Measurements from ENCODE around the gene SLAMF1. TPM values are rescaled to one million over a fixed set of nuclear protein-coding genes. Genes with fewer than 3 reads are reported as not detected.
A peak's percentile ranks its signal among the peaks of the same experiment; 100 is the strongest.

SLAMF1 gene
- total and polyA plus RNA-seq, 8 donors = 0.16 to 0.47 (median 0.38) TPM; not detected in 1

GRCh38 chr1:160681066-160681890, 34.4 kb upstream of the SLAMF1 start:
- no peaks in the 10 kb centered on the region for H3K4me1 ChIP-seq
- no peak overlapping the region for H3K27ac ChIP-seq
- no peaks in the 10 kb centered on the region for H3K27me3 ChIP-seq
- peak in 2 of 6 donors; percentile 14 to 35 for DNase-seq
- TF ChIP-seq CTCF (IDR thresholded peaks at IDR 0.05) = no peak
- no peaks in the 10 kb centered on the region for H3K36me3 ChIP-seq
- H3K4me3 ChIP-seq = no peak overlapping the region
- FAIRE-seq = no peak
- no peaks in the 10 kb centered on the region for H3K9me3 ChIP-seq
- intact Hi-C loops (cut with DNase I) = no loop called here
- WGBS, 2 donors = 63 to 66% methylated on average over 10 of the region's 10 CpGs
- ATAC-seq = peak in 3 of 4 donors; percentile 44 to 82 (median 73)

DNA sequence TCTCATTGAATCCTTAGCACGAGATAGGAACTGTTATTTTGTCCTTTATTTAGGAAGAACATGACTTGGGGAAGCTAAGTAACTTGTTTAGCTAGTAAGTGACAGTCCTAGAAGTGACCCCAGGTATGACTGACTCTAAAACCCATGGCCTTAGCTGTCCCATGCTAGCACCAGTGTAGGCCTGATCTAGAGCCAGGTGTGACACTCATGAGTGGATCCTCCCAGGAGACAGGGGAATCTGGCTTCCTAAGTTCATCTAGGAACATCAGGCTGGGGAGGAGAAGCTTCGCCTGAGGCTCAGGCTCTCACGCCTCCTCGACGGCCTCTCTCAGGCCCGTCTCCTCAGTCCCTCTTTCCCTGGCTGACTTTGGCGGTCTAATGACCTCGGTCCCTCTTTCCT, 33.6 kb upstream of the SLAMF1 start:
- no peak for FAIRE-seq
- 83 to 90% methylated on average over 8 of the region's 8 CpGs for WGBS, 2 donors
- DNase-seq = no peak

DNA sequence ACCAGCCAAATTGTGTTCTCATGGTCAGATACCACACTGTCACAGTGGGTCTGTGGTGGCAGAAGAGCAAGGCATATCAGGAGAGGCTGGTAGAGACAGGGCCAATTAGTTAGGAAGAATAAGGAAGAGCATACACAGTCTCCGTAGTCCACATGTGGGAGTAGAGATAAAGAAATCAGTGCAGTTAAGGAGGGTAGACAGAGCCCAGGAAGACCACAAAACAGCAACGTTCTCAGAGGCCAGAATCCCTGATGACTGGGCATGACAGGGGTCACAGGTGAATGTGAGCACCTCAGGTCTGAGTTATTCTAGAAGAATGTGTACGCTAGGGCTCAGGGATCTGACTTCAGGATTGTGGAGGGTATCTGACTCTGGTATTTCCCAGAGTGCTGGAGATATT, 33.0 kb upstream of the SLAMF1 start:
- H3K27me3 ChIP-seq = no peaks in the 10 kb centered on the region
- TF ChIP-seq CTCF (IDR thresholded peaks at IDR 0.05) = no peak
- ATAC-seq (no peak), FAIRE-seq (no peak), DNase-seq (no peak)
- H3K4me3 ChIP-seq = no peak overlapping the region
- WGBS, 2 donors = 60 to 70% methylated on average over 3 of the region's 3 CpGs
- no peaks in the 10 kb centered on the region for H3K4me1 ChIP-seq
- no peak overlapping the region for H3K27ac ChIP-seq
- no peaks in the 10 kb centered on the region for H3K36me3 ChIP-seq
- no peaks in the 10 kb centered on the region for H3K9me3 ChIP-seq
- intact Hi-C loops (cut with DNase I) = no loop called here

More for the DNA sequence above, 33.6 kb upstream of the SLAMF1 start:
- TF ChIP-seq CTCF (IDR thresholded peaks at IDR 0.05) = no peak
- no peak for ATAC-seq
- Histone ChIP-seq H3K27me3 (no peaks in the 10 kb centered on the region), H3K36me3 (no peaks in the 10 kb centered on the region), H3K4me1 (no peaks in the 10 kb centered on the region), H3K27ac (no peak overlapping the region), H3K4me3 (no peak overlapping the region), H3K9me3 (no peaks in the 10 kb centered on the region)
- intact Hi-C loops (cut with DNase I) = no loop called here

GRCh38 chr1:160676869-160677597, 30.2 kb upstream of the SLAMF1 start:
- Histone ChIP-seq H3K4me1 (no peaks in the 10 kb centered on the region), H3K27me3 (no peaks in the 10 kb centered on the region), H3K36me3 (no peaks in the 10 kb centered on the region), H3K4me3 (no peak overlapping the region), H3K27ac (no peak overlapping the region), H3K9me3 (no peaks in the 10 kb centered on the region)
- TF ChIP-seq CTCF (IDR thresholded peaks at IDR 0.05) = no peak
- no peak for FAIRE-seq
- intact Hi-C loops (cut with DNase I) = no loop called here
- WGBS, 2 donors = 66 to 70% methylated on average over 13 of the region's 13 CpGs
- no peak for ATAC-seq
- no peak for DNase-seq
